CD4-positive, alpha-beta T cell treated with Interleukin-2 at 100 ng/mL for 4 hours (primary cell): ENCODE results near the gene JPH2.

Source experiments
- DNase-seq: peaks from one replicate; pipeline ENCODE4 v3.0.0-alpha.2; 2020; ENCODE audit warnings: low spot score

JPH2 gene

GRCh38 chr20:44099832-44100231, 87.2 kb downstream of the JPH2 start:
- DNase-seq = no peak

- no peak for DNase-seq
These were observed 88.3 kb downstream of the JPH2 start for GRCh38 chr20:44098657-44099056.

GRCh38 chr20:44098256-44098630, 88.7 kb downstream of the JPH2 start:
- DNase-seq = no peak

GRCh38 chr20:44097521-44098255, 89.3 kb downstream of the JPH2 start:
- no peak for DNase-seq

- DNase-seq = no peak
These were observed 91.2 kb downstream of the JPH2 start for GRCh38 chr20:44095831-44096230.

GRCh38 chr20:44093249-44093582, 93.8 kb downstream of the JPH2 start:
- no peak for DNase-seq

GRCh38 chr20:44092551-44093248, 94.3 kb downstream of the JPH2 start:
- peak; percentile 18 for DNase-seq

GRCh38 chr20:44091026-44091425, 96.0 kb downstream of the JPH2 start:
- no peak for DNase-seq

- peak; percentile 3 for DNase-seq
These were observed 96.9 kb downstream of the JPH2 start for GRCh38 chr20:44089987-44090674.

GRCh38 chr20:44087857-44088120, 99.2 kb downstream of the JPH2 start:
- DNase-seq = no peak

- DNase-seq = no peak
These were observed 99.7 kb downstream of the JPH2 start for GRCh38 chr20:44087051-44087856.

- DNase-seq = no peak
These were observed 101.2 kb downstream of the JPH2 start for GRCh38 chr20:44085616-44086434.

- no peak for DNase-seq
These were observed 102.1 kb downstream of the JPH2 start for GRCh38 chr20:44084891-44085290.

GRCh38 chr20:44084439-44084838, 102.5 kb downstream of the JPH2 start:
- no peak for DNase-seq

GRCh38 chr20:44083220-44083933, 103.6 kb downstream of the JPH2 start:
- DNase-seq = no peak

- DNase-seq = no peak
These were observed 105.1 kb downstream of the JPH2 start for GRCh38 chr20:44081888-44082287.

- no peak for DNase-seq
These were observed 105.5 kb downstream of the JPH2 start for GRCh38 chr20:44081476-44081875.

GRCh38 chr20:44080646-44081267, 106.2 kb downstream of the JPH2 start:
- DNase-seq = peak; percentile 85

GRCh38 chr20:44080064-44080463, 106.9 kb downstream of the JPH2 start:
- DNase-seq = no peak

- DNase-seq = no peak
These were observed 107.7 kb downstream of the JPH2 start for GRCh38 chr20:44079291-44079690.

GRCh38 chr20:44075950-44076232, 111.1 kb downstream of the JPH2 start:
- no peak for DNase-seq
